Cardiac atrium fibroblast (primary cell): ENCODE data around the gene CRISP1. TPM values are rescaled to one million over a fixed set of nuclear protein-coding genes. Genes with fewer than 3 reads are reported as not detected.

Experiments used
- total RNA-seq: library from RNA; depleted of rRNA; stranded (reverse); fragments of >200 nt; gene quantifications from 2 replicates; pipeline ENCODE4 v1.2.3, GENCODE V29; 2015

The CRISP1 gene
- total RNA-seq, result not detected in 2 replicates

GRCh38 chr6:49866485-49866943 is at the start of gene CRISP1:
Gene CRISP1 (minus strand): TSS chr6:49866535. CDS start chr6:49857400, 9,135 bp downstream.

GRCh38 chr6:49787176-49787575 is 79.2 kb downstream of the CRISP1 start, which contains the start of gene PGK2:
Gene PGK2 (minus strand): TSS chr6:49787285. CDS start chr6:49787187, 98 bp downstream.

Other genes starting within 250 kb of the CRISP1 start
- gene RHAG, start 229.7 kb downstream of the CRISP1 start, total RNA-seq, result not detected in 2 replicates
- gene CRISP2, start 153.0 kb downstream of the CRISP1 start, total RNA-seq, result not detected in 2 replicates
- gene CRISP3, start 122.1 kb downstream of the CRISP1 start, total RNA-seq, result not detected in 2 replicates
- gene PGK2, start 79.2 kb downstream of the CRISP1 start, total RNA-seq, result not detected in 2 replicates
- gene DEFB114, start 97.6 kb upstream of the CRISP1 start, total RNA-seq, result not detected in 2 replicates
- gene DEFB113, start 103.1 kb upstream of the CRISP1 start, total RNA-seq, result not detected in 2 replicates
- gene DEFB110, start 155.5 kb upstream of the CRISP1 start, total RNA-seq, result not detected in 2 replicates
- gene DEFB112, start 183.4 kb upstream of the CRISP1 start, total RNA-seq, result not detected in 2 replicates